Measurements from ENCODE around the gene GPR22. TPM values are rescaled to one million over a fixed set of nuclear protein-coding genes. Genes with fewer than 3 reads are reported as not detected.
A peak's percentile ranks its signal among the peaks of the same experiment; 100 is the strongest.

GPR22 gene
- total and polyA plus RNA-seq, 2 of the 8 experiments (the other 6 are each of a cell fraction or from before 2014, with no cell fraction given): 0.02 TPM; not detected in 1

GRCh38 chr7:107501593-107501992 lies 31.7 kb downstream of the GPR22 start:
- H2BK12ac ChIP-seq (ENCODE audit: low read depth, low read length): no peak overlapping the region
- no peak overlapping the region for H3K4me3 ChIP-seq (ENCODE audit: extremely low read depth in 1 of 4, insufficient read depth in 2 of 4, low read depth in 3 of 4, low read length in 4 of 4)
- no peak overlapping the region for H2BK120ac ChIP-seq (replicated peaks; ENCODE audit: low read depth, low read length)
- H3K56ac ChIP-seq (replicated peaks; ENCODE audit: insufficient read length, low read depth, low read length): no peak overlapping the region
- H4K20me1 ChIP-seq (replicated peaks in 1 of 2; ENCODE audit: control insufficient read depth in 1 of 2, insufficient read depth in 2 of 2, low read length in 2 of 2): no peaks in the 10 kb centered on the region
- no peak overlapping the region for H3K4me2 ChIP-seq (ENCODE audit: insufficient read depth in 1 of 2, low read depth in 2 of 2, low read length in 2 of 2)
- no peak overlapping the region for H3K27ac ChIP-seq (ENCODE audit: low read depth, low read length)
- H3K79me1 ChIP-seq (ENCODE audit: low read depth, low read length): no peaks in the 10 kb centered on the region; the same call in 1 of the 2 replicates
- H3K4ac ChIP-seq (replicated peaks; ENCODE audit: insufficient read length, low read depth, low read length): no peak overlapping the region
- no peak overlapping the region for H4K5ac ChIP-seq (ENCODE audit: insufficient read length, low read depth, low read length)
- TF ChIP-seq RAD21 (IDR thresholded peaks at IDR 0.05 in 1 of 2, conservative IDR thresholded peaks at IDR 0.05 in 1 of 2; ENCODE audit: low read depth in 2 of 2, low read length in 2 of 2) (peak; percentile 65 to 67), ASH2L (IDR thresholded peaks at IDR 0.05; ENCODE audit: low read length) (no peak), CTCF (IDR thresholded peaks at IDR 0.05; ENCODE audit: control extremely low read depth in 1 of 3, insufficient read depth in 1 of 3, low read depth in 1 of 3, low read length in 3 of 3) (peak in 2 of 3 experiments; percentile 32 to 47; a peak in 2 of 4 replicates)
- H3K9ac ChIP-seq (replicated peaks in 1 of 4; ENCODE audit: extremely low read depth in 1 of 4, low read depth in 3 of 4, low read length in 3 of 4): no peak overlapping the region
- H3K4me1 ChIP-seq (replicated peaks in 1 of 4; ENCODE audit: control insufficient read depth in 3 of 4, insufficient read depth in 4 of 4, low read length in 3 of 4): peaks cover 0 to 3% (median 0%) of the 10 kb centered on the region in 4 experiments; a peak in 1 of 7 replicates
- no peaks in the 10 kb centered on the region for H3K27me3 ChIP-seq (replicated peaks in 1 of 4; ENCODE audit: control insufficient read depth in 3 of 4, extremely low read depth in 1 of 4, insufficient read depth in 3 of 4, low read length in 3 of 4)
- H3K18ac ChIP-seq (ENCODE audit: extremely low read depth, low read length): no peak overlapping the region
- H3K9me3 ChIP-seq (ENCODE audit: insufficient read depth in 2 of 2, low read depth in 1 of 2, low read length in 1 of 2): no peaks in the 10 kb centered on the region
- no peaks in the 10 kb centered on the region for H3K23me2 ChIP-seq (ENCODE audit: low read depth, low read length)
- H3K14ac ChIP-seq (ENCODE audit: insufficient read length): no peak overlapping the region
- H2BK20ac ChIP-seq (ENCODE audit: low read length): no peak overlapping the region
- no peak for DNase-seq (ENCODE audit: low read depth in 1 of 2, low spot score in 2 of 2)
- no peak overlapping the region for H2AFZ ChIP-seq (ENCODE audit: low read length)
- no peak overlapping the region for H4K91ac ChIP-seq (replicated peaks; ENCODE audit: insufficient read length, low read length)
- H4K8ac ChIP-seq (ENCODE audit: extremely low read depth, insufficient read depth, low read length): no peak overlapping the region
- ChIA-PET POLR2A (ENCODE audit: partially characterized antibody) (no interaction called here), CTCF (ENCODE audit: partially characterized antibody) (interaction anchor here (0.7 to 3.1 kb wide), 20 partner anchors 9 to 636 kb away, joined by 3 to 17 read pairs (median 3); no protein-coding TSS in a partner anchor)
- H3K79me2 ChIP-seq (ENCODE audit: control insufficient read depth in 1 of 2, insufficient read depth in 2 of 2, low read length in 2 of 2): peaks cover 0 to 12% of the 10 kb centered on the region in 2 experiments; a peak in 2 of 4 replicates
- no peak for FAIRE-seq
- H2AK5ac ChIP-seq (ENCODE audit: low read depth, low read length): no peak overlapping the region
- H2BK5ac ChIP-seq (ENCODE audit: low read depth, low read length): no peak overlapping the region
- WGBS, 2 experiments (ENCODE audit: extremely low coverage in 1 of 2, insufficient coverage in 1 of 2, insufficient read length in 1 of 2, insufficient replicate concordance in 2 of 2, low coverage in 1 of 2, low lambda C conversion rate in 2 of 2, missing lambda C conversion rate in 1 of 2): 86% methylated on average over 1 of the region's 1 CpG; no CpG with 5 or more reads in 1 of the 2 experiments
- no peak overlapping the region for H3K23ac ChIP-seq (ENCODE audit: insufficient read length)
- no peak overlapping the region for H2BK15ac ChIP-seq (ENCODE audit: low read length)
- H3K36me3 ChIP-seq (ENCODE audit: control insufficient read depth in 2 of 4, insufficient read depth in 4 of 4, low read length in 3 of 4): no peaks in the 10 kb centered on the region; a peak in 1 of 8 replicates

Measured in H1 (cell line).